Astrocyte (in vitro differentiated cells and primary cell): ENCODE measurements around the gene LRRC53.

Experiments used
- EZH2 ChIP-seq: IDR thresholded peaks from 2 replicates; pipeline ENCODE4 v1.6.1; 2012; ENCODE audit warnings: mild to moderate bottlenecking, low read length, inconsistent platforms; ENCODE audit not compliant: insufficient read depth
- TF ChIP-seq, protein P1 (sequence below): IDR thresholded peaks from 2 replicates; pipeline ENCODE4 v1.5.1; 2011; ENCODE audit warnings: low read depth, mild to moderate bottlenecking, inconsistent platforms, low read length, moderate library complexity; ENCODE audit not compliant: insufficient read depth

DNA sequence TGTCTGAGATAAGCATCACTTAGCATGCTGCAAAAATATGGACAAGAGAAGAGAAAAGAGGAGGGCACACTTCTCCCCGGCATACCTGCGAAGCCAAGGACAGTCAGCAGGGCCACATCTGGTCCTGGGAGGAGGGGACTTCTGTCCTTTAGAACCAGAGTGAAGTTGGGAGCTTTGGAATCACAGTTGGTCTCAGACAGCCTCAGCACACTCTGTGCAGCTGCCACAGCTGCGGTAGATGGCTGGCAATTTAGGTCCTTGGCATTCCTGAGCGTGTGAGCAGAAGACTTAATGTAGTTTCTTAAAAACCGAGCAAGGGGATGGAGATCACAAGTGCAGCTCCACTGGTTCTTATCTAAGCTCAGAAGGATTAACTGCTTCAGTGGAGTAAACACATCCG lies 32.3 kb downstream of the LRRC53 start:
- TF ChIP-seq, protein P1, sequence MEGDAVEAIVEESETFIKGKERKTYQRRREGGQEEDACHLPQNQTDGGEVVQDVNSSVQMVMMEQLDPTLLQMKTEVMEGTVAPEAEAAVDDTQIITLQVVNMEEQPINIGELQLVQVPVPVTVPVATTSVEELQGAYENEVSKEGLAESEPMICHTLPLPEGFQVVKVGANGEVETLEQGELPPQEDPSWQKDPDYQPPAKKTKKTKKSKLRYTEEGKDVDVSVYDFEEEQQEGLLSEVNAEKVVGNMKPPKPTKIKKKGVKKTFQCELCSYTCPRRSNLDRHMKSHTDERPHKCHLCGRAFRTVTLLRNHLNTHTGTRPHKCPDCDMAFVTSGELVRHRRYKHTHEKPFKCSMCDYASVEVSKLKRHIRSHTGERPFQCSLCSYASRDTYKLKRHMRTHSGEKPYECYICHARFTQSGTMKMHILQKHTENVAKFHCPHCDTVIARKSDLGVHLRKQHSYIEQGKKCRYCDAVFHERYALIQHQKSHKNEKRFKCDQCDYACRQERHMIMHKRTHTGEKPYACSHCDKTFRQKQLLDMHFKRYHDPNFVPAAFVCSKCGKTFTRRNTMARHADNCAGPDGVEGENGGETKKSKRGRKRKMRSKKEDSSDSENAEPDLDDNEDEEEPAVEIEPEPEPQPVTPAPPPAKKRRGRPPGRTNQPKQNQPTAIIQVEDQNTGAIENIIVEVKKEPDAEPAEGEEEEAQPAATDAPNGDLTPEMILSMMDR = no peak
- TF ChIP-seq EZH2 = no peak
